Coronary artery (tissue), 2 donors: ENCODE measurements around the gene MYO1C.

Experiments used
- DNase-seq: peaks from one replicate; pipeline ENCODE4 v3.0.0-alpha.2; 2017; ENCODE audit warnings: low spot score
- H3K27ac ChIP-seq, 2 donors: fragments of 200-600 bp; sonication (generic); one replicate each; pipeline ENCODE4 v1.5.1; 2016 to 2019
- H3K4me3 ChIP-seq: fragments of 200-600 bp; sonication (generic); 2 replicates; pipeline ENCODE4 v1.5.1; 2016; ENCODE audit warnings: mild to moderate bottlenecking, moderate library complexity
- TF ChIP-seq, protein P1 (sequence below): fragments of 200-600 bp; sonication (generic); IDR thresholded peaks from one replicate; pipeline ENCODE4 v1.5.1; 2019; ENCODE audit warnings: antibody characterized with exemption

Gene MYO1C

DNA sequence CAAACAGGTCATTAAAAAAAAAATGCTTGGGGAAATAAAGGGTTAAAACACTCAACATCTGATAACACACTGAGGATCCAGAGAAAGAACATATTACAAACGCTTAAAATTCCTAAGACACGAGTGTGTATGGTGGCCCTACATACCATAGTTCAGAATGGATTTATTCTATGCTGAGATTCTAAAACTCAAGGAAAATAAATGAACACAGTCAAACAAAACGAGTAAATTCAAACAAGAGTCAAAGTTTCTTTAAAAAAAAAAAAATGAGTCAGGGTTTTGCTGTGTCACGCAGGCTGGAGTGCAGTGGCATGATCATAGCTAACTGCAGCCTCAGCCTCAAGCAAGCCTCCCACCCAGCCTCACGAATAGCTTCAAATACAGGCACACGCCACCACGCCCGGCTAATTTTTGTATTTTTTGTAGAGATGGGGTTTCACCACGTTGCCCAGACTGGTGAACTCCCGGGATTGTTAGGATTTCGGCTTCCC, 53.8 kb downstream of the MYO1C start:
- H3K27ac ChIP-seq, result peak overlapping the region in 1 of 2 donors; percentile 20
- DNase-seq, result no peak
- H3K4me3 ChIP-seq, result no peak overlapping the region
- TF ChIP-seq, protein P1, sequence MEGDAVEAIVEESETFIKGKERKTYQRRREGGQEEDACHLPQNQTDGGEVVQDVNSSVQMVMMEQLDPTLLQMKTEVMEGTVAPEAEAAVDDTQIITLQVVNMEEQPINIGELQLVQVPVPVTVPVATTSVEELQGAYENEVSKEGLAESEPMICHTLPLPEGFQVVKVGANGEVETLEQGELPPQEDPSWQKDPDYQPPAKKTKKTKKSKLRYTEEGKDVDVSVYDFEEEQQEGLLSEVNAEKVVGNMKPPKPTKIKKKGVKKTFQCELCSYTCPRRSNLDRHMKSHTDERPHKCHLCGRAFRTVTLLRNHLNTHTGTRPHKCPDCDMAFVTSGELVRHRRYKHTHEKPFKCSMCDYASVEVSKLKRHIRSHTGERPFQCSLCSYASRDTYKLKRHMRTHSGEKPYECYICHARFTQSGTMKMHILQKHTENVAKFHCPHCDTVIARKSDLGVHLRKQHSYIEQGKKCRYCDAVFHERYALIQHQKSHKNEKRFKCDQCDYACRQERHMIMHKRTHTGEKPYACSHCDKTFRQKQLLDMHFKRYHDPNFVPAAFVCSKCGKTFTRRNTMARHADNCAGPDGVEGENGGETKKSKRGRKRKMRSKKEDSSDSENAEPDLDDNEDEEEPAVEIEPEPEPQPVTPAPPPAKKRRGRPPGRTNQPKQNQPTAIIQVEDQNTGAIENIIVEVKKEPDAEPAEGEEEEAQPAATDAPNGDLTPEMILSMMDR, result no peak

DNA sequence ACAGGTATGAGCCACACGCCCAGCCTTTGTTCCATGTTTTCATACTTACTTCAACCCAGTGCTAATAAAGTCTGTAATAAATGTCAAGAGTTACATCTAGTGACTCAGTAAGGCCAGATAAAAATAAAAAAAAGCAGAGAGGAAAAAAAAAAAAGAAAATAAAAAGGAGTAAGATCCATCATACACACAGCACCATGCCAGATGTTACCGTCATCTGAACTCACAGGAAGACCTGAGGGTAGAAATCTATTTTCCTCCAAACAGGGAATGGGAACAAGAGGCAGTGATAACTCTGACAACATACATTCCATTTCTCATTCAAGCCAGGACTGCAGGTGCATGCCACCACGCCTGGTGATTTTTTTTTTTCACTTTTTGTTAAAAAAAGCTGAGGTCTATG, 57.2 kb downstream of the MYO1C start:
- TF ChIP-seq, protein P1, result no peak
- no peak for DNase-seq
- no peak overlapping the region for H3K4me3 ChIP-seq
- no peak overlapping the region for H3K27ac ChIP-seq

- no peak for DNase-seq
- no peak overlapping the region for H3K4me3 ChIP-seq
- no peak overlapping the region for H3K27ac ChIP-seq
- TF ChIP-seq, protein P1, result no peak
These were observed 58.3 kb downstream of the MYO1C start for GRCh38 chr17:1434150-1434549.

DNA sequence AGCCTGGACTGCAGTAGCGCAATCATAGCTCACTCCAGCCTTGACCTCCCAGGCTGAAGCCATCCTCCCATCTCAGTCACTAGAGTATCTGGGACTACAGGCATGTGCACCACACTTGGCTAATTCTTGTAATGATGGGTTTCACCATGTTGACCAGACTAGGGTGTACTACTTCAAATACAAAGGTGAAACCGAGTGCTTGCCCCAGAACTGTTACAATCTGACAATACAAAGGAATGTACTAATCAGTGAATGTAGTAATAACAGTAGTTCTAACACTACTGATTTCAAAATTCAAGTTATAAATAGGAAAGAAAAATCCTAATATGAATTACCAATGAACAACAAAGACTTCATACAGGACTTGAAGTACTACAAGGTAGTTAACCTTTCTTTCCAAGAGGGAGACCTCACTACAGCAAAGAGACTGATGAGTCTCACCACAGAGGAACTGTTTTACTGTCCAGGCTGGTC, 60.8 kb downstream of the MYO1C start:
- DNase-seq, result no peak
- H3K27ac ChIP-seq, result no peak overlapping the region

GRCh38 chr17:1423456-1424135, 68.9 kb downstream of the MYO1C start:
- TF ChIP-seq, protein P1, result no peak
- Histone ChIP-seq H3K4me3 (no peak overlapping the region), H3K27ac (peak overlapping the region in 1 of 2 donors; percentile 70)
- DNase-seq, result no peak

More for the DNA sequence above, 60.8 kb downstream of the MYO1C start:
- TF ChIP-seq, protein P1, result no peak
- no peak overlapping the region for H3K4me3 ChIP-seq

DNA sequence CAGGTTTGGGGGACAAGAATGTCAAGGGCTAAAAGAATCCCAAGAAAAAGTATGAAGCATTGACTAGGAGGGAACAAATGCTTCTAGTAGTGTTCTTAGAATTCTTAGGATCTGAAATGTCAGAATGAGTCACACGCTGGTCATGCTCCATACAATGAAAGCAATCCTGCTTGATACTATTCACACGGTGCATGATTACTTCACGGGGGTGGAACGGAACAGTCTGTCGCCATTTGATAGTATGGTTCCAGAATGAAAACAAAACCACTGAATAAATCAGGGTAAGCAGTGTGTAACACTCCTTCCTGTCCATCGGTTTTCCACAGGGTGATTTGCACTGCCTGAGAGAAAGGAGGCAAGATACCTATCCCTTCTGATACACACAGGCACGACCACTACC, 69.6 kb downstream of the MYO1C start:
- Histone ChIP-seq H3K4me3 (no peak overlapping the region), H3K27ac (peak overlapping the region; percentile 4 to 70)
- TF ChIP-seq, protein P1, result no peak
- no peak for DNase-seq

DNA sequence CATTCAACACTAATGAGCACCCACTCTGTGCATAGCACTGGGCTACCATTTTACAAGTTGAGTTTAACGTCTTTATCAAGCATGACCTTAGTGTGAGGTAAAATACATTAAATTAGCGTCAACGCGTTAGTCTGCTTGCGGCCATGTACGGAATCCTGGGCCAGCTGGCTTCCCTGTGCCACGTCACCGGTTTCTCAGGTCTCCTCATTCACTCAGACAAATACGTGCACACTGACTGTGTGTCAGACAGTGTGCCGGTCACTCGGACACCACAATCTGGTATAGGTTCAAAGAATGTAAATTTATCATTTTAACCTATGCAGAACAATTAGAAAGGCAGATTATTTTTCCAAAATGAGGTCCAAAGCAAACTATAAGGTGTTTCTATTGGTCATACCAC, 71.0 kb downstream of the MYO1C start:
- no peak for DNase-seq
- TF ChIP-seq, protein P1, result no peak
- Histone ChIP-seq H3K4me3 (no peak overlapping the region), H3K27ac (no peak overlapping the region)
